Middle frontal gyrus (tissue), 1 donor: ENCODE data around the gene THEM5.
A peak's percentile ranks its signal among the peaks of the same experiment; 100 is the strongest.

Source experiments
- DNase-seq: peaks from one replicate; pipeline ENCODE4 v3.0.0-alpha.2; 2015; ENCODE audit warnings: low spot score; ENCODE audit errors: extremely low spot score

THEM5 gene

DNA sequence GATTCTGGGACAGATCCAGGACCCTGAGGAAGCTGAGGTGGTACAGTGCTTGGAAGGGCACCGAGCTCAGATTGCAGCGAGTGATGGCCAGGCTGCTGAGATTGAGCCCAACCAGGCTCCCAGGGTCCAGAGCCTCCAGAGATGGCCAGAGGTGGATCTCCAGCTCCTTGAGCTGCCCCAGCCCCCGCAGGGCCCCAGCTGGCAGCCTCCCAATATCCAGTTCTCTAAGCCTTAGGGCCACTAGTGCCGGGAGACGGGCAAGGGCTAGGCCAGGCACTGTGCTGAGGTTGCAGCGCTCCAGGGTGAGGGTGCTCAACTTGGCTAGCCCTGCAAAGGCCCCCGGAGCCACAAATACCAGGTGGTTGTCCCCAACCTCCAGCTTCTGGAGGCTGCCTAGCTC is 51.7 kb downstream of the THEM5 start:
- DNase-seq: no peak

- no peak for DNase-seq
These were observed 52.1 kb downstream of the THEM5 start for GRCh38 chr1:151801310-151801820.

DNA sequence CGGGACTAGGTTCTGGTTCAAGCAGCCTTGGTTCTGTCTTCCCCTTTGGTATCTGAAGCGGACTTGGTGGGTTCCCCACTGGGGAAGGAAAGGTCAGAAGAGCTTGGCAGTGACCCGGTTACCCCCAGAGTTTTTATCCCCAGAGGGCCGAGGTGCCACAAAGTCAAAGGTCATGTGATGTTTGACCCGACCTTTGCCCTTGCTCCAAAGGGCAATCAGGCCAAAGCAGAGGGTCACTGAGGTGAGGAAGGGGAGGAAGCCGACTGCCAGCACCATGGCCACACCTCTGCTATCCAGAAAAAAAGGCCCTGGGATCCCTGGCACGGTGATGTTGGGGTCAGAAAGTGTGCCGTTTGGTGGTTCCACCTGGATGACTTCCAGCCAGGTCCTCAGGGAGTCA is 52.7 kb downstream of the THEM5 start:
- no peak for DNase-seq

DNA sequence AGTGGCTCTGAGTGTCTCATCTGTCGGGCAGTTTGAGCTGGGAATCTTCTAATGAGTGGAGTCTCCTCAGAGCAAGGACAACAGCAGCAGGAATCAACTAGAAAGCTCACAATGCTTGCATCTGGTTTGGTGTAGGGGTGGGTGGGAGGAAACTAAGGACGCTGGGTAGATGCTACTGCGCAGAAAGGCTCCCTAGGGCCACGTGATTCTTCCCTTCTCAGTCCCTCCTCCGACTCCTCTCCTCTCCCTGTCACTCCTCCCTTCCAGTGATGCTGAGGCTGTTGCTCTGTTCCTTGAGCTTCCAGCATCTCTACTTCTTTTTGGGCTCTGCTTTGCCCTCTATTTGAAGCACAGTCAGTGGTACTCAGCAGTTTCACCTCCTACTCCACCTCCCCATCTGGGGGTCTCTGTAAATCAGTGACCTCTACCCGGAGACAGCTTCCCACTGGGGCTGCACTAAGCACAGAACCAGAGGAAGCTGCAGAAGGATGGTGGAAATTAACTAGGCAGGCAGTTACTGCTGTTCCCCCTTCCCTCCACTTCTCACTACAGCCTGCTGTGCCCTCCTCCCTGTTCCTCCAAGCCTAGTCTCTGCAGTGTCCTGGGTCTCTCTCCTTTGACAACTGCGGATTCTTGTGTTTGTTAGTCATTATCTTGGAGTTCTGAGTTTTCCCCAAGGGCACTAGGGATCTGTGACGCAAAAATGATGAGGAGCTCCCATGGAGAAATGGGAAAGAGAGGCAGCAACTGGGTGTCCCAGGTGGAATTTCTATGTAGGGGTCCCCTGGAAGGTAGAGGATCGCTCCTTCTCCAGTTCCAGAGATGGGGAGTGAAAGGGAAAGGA is 54.1 kb downstream of the THEM5 start:
- peak; percentile 8 for DNase-seq

GRCh38 chr1:151798571-151798970 is 54.9 kb downstream of the THEM5 start:
- no peak for DNase-seq
